WTC11 (cell line): ENCODE measurements around the gene RPS6KA2. TPM values are rescaled to one million over a fixed set of nuclear protein-coding genes. Genes with fewer than 3 reads are reported as not detected.

Experiments
- ATAC-seq: fragments of 200-7000 bp; cut with Tn5 transposase; 2 replicates; pipeline ENCODE4 v1.10.0; 2021; ENCODE audit warnings: mild to moderate bottlenecking, moderate library complexity
- CTCF ChIA-PET: fragments of 300-600 bp; sonication (Branson Sonifier 250); formaldehyde crosslinking; loops from one replicate; lab custom pipeline; 2021; ENCODE audit warnings: antibody characterized with exemption; lab: Charles Lee
- POLR2A ChIA-PET: fragments of 350-600 bp; sonication (Branson Sonifier 250); formaldehyde crosslinking; loops from one replicate; lab custom pipeline; 2021; ENCODE audit warnings: antibody characterized with exemption; lab: Charles Lee
- DNase-seq: peaks from one replicate; pipeline ENCODE4 v3.0.0; 2021; ENCODE audit warnings: low spot score
- H3K27ac Mint-ChIP-seq: 2 replicates; pipeline ENCODE4 v1.8.0; 2021; ENCODE audit warnings: mixed read lengths
- H3K27me3 Mint-ChIP-seq: 2 replicates; pipeline ENCODE4 v1.8.0; 2021; ENCODE audit warnings: low read depth, mild to moderate bottlenecking, moderate library complexity, mixed read lengths
- H3K36me3 Mint-ChIP-seq: 2 replicates; pipeline ENCODE4 v1.8.0; 2021; ENCODE audit warnings: mixed read lengths
- H3K4me1 Mint-ChIP-seq: 2 replicates; pipeline ENCODE4 v1.8.0; 2022; ENCODE audit warnings: mixed read lengths
- H3K4me3 Mint-ChIP-seq: 2 replicates; pipeline ENCODE4 v1.8.0; 2021; ENCODE audit warnings: mild to moderate bottlenecking, moderate library complexity, mixed read lengths
- H3K9me3 Mint-ChIP-seq: 2 replicates; pipeline ENCODE4 v1.8.0; 2021; ENCODE audit warnings: mixed read lengths
- ATF1 ChIP-seq: sonication (generic); formaldehyde crosslinking; IDR thresholded peaks from 2 replicates; pipeline ENCODE4 v1.8.1; 2023; ENCODE audit warnings: mild to moderate bottlenecking, moderate library complexity, missing genetic modification reagents
- CREM ChIP-seq: sonication (generic); formaldehyde crosslinking; IDR thresholded peaks from 2 replicates; pipeline ENCODE4 v1.8.1; 2022; ENCODE audit warnings: mild to moderate bottlenecking, missing genetic modification reagents, moderate library complexity
- GTF2I ChIP-seq: fragments of 250-450 bp; sonication (Bioruptor Pico); conservative IDR thresholded peaks from 2 replicates; pipeline ENCODE4 v1.4.0; 2021; ENCODE audit warnings: mild to moderate bottlenecking
- IRF2 ChIP-seq: sonication (generic); formaldehyde crosslinking; IDR thresholded peaks from 2 replicates; pipeline ENCODE4 v1.8.0; 2022; ENCODE audit warnings: low read depth, missing genetic modification reagents, borderline replicate concordance
- NFATC4 ChIP-seq: fragments of 250-450 bp; sonication (Bioruptor Pico); IDR thresholded peaks from 2 replicates; pipeline ENCODE4 v1.9.0; 2021; ENCODE audit warnings: mild to moderate bottlenecking
- TCF7 ChIP-seq: sonication (generic); formaldehyde crosslinking; IDR thresholded peaks from 2 replicates; pipeline ENCODE4 v1.8.0; 2022; ENCODE audit warnings: mild to moderate bottlenecking, low read depth, missing genetic modification reagents, moderate library complexity
- ZNF138 ChIP-seq: sonication (generic); formaldehyde crosslinking; conservative IDR thresholded peaks from 2 replicates; pipeline ENCODE4 v1.8.1; 2022; ENCODE audit warnings: mild to moderate bottlenecking, moderate library complexity, missing genetic modification reagents
- ZNF317 ChIP-seq: sonication (generic); formaldehyde crosslinking; IDR thresholded peaks from 2 replicates; pipeline ENCODE4 v1.8.1; 2023; ENCODE audit warnings: low read depth, mild to moderate bottlenecking, moderate library complexity, missing genetic modification reagents, borderline replicate concordance
- total RNA-seq: library from RNA; stranded (reverse); gene quantifications from 3 replicates; pipeline ENCODE4 v1.2.3, GENCODE V29; 2021
- TF ChIP-seq, protein P1 (sequence below): sonication (generic); formaldehyde crosslinking; IDR thresholded peaks from 2 replicates; pipeline ENCODE4 v1.8.0; 2022; ENCODE audit warnings: missing genetic modification reagents
- TF ChIP-seq, protein P2 (sequence below): fragments of 250-450 bp; sonication (Bioruptor Pico); IDR thresholded peaks from 2 replicates; pipeline ENCODE4 v1.8.0; 2021; ENCODE audit warnings: mild to moderate bottlenecking
- TF ChIP-seq, protein P3 (sequence below): sonication (generic); formaldehyde crosslinking; IDR thresholded peaks from 2 replicates; pipeline ENCODE4 v1.8.1; 2022; ENCODE audit warnings: mild to moderate bottlenecking, missing genetic modification reagents, moderate library complexity, borderline replicate concordance
- TF ChIP-seq, protein P4 (sequence below): sonication (generic); formaldehyde crosslinking; IDR thresholded peaks from 2 replicates; pipeline ENCODE4 v1.8.0; 2022; ENCODE audit warnings: mild to moderate bottlenecking, missing genetic modification reagents
- TF ChIP-seq, protein P5 (sequence below): sonication (generic); formaldehyde crosslinking; IDR thresholded peaks from 2 replicates; pipeline ENCODE4 v1.8.1; 2023; ENCODE audit warnings: mild to moderate bottlenecking, missing genetic modification reagents
- TF ChIP-seq, protein P6 (sequence below): fragments of 250-450 bp; sonication (Bioruptor Pico); IDR thresholded peaks from 2 replicates; pipeline ENCODE4 v1.9.0; 2021; ENCODE audit warnings: moderate library complexity, mild to moderate bottlenecking, inconsistent platforms, borderline replicate concordance
- TF ChIP-seq, protein P7 (sequence below): sonication (generic); formaldehyde crosslinking; IDR thresholded peaks from 2 replicates; pipeline ENCODE4 v1.8.1; 2023; ENCODE audit warnings: mild to moderate bottlenecking, missing genetic modification reagents, borderline replicate concordance
- TF ChIP-seq, protein P8 (sequence below): sonication (generic); formaldehyde crosslinking; conservative IDR thresholded peaks from 2 replicates; pipeline ENCODE4 v1.8.1; 2023; ENCODE audit warnings: mild to moderate bottlenecking, low read depth, missing genetic modification reagents, moderate library complexity

RPS6KA2 gene
- total RNA-seq, 1 experiment from 2014 or later, result 24.2 TPM

DNA sequence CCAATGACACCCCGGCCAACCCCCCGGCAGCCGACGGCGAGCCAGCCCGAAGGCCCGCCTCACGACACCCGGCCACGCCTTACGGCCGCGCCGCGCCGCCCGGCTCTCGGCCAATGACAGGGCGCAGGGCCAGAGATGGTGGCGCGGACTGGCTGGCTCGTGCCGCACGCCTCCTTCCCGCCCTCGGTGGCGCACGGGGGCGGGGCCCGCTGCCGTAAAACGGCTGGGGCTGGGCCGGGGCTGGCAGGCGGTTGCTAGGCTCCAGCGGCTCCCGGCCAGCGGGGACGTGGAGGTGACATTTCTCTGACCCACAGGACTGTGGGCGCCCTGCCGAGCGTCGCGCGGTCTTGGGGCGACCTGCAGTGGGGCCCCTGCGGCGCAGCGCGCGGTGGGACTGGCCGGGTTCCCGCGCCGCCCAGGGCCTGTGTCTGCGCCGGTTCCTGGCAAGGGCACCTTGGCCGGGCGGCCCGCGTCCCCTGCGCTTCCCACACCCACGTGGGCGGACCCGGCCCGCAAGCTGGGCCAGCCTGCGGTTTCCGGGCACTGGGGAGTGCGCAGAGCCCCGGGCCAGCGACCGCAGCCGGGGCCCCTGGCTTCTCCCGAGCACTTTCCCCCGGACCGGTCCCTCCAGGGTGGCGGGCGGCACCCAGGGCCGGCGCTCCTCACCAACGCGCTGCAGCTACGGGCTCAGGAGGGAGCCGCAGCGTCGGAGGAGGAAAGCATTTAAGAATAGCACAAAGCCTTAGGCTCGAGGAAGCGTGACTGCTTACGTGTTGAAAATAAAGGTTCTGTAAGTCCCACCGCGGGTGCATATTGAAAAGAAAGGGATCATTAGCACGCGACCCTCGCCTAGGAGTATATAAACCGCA lies 243.9 kb downstream of the RPS6KA2 start, which contains the start of gene MPC1 (continued):
- TF ChIP-seq, protein P1, sequence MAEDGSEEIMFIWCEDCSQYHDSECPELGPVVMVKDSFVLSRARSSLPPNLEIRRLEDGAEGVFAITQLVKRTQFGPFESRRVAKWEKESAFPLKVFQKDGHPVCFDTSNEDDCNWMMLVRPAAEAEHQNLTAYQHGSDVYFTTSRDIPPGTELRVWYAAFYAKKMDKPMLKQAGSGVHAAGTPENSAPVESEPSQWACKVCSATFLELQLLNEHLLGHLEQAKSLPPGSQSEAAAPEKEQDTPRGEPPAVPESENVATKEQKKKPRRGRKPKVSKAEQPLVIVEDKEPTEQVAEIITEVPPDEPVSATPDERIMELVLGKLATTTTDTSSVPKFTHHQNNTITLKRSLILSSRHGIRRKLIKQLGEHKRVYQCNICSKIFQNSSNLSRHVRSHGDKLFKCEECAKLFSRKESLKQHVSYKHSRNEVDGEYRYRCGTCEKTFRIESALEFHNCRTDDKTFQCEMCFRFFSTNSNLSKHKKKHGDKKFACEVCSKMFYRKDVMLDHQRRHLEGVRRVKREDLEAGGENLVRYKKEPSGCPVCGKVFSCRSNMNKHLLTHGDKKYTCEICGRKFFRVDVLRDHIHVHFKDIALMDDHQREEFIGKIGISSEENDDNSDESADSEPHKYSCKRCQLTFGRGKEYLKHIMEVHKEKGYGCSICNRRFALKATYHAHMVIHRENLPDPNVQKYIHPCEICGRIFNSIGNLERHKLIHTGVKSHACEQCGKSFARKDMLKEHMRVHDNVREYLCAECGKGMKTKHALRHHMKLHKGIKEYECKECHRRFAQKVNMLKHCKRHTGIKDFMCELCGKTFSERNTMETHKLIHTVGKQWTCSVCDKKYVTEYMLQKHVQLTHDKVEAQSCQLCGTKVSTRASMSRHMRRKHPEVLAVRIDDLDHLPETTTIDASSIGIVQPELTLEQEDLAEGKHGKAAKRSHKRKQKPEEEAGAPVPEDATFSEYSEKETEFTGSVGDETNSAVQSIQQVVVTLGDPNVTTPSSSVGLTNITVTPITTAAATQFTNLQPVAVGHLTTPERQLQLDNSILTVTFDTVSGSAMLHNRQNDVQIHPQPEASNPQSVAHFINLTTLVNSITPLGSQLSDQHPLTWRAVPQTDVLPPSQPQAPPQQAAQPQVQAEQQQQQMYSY (CRISPR knock-in tag), result no peak
- TF ChIP-seq, protein P2, sequence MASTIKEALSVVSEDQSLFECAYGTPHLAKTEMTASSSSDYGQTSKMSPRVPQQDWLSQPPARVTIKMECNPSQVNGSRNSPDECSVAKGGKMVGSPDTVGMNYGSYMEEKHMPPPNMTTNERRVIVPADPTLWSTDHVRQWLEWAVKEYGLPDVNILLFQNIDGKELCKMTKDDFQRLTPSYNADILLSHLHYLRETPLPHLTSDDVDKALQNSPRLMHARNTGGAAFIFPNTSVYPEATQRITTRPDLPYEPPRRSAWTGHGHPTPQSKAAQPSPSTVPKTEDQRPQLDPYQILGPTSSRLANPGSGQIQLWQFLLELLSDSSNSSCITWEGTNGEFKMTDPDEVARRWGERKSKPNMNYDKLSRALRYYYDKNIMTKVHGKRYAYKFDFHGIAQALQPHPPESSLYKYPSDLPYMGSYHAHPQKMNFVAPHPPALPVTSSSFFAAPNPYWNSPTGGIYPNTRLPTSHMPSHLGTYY (CRISPR knock-in tag), result no peak
- TF ChIP-seq, protein P3, sequence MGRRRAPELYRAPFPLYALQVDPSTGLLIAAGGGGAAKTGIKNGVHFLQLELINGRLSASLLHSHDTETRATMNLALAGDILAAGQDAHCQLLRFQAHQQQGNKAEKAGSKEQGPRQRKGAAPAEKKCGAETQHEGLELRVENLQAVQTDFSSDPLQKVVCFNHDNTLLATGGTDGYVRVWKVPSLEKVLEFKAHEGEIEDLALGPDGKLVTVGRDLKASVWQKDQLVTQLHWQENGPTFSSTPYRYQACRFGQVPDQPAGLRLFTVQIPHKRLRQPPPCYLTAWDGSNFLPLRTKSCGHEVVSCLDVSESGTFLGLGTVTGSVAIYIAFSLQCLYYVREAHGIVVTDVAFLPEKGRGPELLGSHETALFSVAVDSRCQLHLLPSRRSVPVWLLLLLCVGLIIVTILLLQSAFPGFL (CRISPR knock-in tag), result peak; percentile 22; the same call in 1 of the 2 replicates

DNA sequence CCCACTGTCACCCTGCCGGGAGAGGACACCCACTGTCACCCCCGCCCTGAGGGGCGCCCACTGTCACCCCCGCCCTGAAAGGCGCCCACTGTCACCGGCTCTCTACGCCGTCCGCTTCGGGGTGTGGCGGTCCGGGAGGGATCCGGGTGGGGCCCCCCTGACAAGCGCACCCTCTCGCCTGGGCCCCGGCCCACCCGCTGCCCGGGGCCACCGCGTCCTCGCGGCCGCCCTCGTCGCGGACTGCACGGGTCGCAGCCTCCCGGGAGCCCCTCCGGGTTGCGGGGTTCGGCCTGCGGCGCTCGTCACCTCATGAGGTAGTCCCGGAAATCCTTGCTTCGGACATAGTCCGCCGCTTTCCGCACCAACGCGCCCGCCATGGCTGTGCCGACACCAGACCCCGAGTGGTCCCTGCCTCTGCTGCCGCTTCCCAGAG lies 244.5 kb downstream of the RPS6KA2 start:
- H3K9me3 Mint-ChIP-seq, result no peaks in the 10 kb centered on the region
- H3K4me3 Mint-ChIP-seq, result peak overlapping the region; percentile 79
- no peaks in the 10 kb centered on the region; the same call in 1 of the 2 replicates for H3K27me3 Mint-ChIP-seq
- ChIA-PET CTCF (no interaction called here), POLR2A (no interaction called here)
- H3K36me3 Mint-ChIP-seq, result no peaks in the 10 kb centered on the region
- TF ChIP-seq, protein P4, sequence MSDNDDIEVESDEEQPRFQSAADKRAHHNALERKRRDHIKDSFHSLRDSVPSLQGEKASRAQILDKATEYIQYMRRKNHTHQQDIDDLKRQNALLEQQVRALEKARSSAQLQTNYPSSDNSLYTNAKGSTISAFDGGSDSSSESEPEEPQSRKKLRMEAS (CRISPR knock-in tag), result no peak
- TF ChIP-seq ZNF317 (CRISPR knock-in tag), result no peak
- no peak for TF ChIP-seq CREM (CRISPR knock-in tag)
- TF ChIP-seq, protein P5, sequence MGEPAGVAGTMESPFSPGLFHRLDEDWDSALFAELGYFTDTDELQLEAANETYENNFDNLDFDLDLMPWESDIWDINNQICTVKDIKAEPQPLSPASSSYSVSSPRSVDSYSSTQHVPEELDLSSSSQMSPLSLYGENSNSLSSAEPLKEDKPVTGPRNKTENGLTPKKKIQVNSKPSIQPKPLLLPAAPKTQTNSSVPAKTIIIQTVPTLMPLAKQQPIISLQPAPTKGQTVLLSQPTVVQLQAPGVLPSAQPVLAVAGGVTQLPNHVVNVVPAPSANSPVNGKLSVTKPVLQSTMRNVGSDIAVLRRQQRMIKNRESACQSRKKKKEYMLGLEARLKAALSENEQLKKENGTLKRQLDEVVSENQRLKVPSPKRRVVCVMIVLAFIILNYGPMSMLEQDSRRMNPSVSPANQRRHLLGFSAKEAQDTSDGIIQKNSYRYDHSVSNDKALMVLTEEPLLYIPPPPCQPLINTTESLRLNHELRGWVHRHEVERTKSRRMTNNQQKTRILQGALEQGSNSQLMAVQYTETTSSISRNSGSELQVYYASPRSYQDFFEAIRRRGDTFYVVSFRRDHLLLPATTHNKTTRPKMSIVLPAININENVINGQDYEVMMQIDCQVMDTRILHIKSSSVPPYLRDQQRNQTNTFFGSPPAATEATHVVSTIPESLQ, result no peak
- no peak for TF ChIP-seq TCF7 (CRISPR knock-in tag)
- TF ChIP-seq, protein P6, sequence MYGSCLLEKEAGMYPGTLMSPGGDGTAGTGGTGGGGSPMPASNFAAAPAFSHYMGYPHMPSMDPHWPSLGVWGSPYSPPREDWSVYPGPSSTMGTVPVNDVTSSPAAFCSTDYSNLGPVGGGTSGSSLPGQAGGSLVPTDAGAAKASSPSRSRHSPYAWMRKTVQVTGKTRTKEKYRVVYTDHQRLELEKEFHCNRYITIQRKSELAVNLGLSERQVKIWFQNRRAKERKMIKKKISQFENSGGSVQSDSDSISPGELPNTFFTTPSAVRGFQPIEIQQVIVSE (CRISPR knock-in tag), result no peak
- TF ChIP-seq, protein P7, sequence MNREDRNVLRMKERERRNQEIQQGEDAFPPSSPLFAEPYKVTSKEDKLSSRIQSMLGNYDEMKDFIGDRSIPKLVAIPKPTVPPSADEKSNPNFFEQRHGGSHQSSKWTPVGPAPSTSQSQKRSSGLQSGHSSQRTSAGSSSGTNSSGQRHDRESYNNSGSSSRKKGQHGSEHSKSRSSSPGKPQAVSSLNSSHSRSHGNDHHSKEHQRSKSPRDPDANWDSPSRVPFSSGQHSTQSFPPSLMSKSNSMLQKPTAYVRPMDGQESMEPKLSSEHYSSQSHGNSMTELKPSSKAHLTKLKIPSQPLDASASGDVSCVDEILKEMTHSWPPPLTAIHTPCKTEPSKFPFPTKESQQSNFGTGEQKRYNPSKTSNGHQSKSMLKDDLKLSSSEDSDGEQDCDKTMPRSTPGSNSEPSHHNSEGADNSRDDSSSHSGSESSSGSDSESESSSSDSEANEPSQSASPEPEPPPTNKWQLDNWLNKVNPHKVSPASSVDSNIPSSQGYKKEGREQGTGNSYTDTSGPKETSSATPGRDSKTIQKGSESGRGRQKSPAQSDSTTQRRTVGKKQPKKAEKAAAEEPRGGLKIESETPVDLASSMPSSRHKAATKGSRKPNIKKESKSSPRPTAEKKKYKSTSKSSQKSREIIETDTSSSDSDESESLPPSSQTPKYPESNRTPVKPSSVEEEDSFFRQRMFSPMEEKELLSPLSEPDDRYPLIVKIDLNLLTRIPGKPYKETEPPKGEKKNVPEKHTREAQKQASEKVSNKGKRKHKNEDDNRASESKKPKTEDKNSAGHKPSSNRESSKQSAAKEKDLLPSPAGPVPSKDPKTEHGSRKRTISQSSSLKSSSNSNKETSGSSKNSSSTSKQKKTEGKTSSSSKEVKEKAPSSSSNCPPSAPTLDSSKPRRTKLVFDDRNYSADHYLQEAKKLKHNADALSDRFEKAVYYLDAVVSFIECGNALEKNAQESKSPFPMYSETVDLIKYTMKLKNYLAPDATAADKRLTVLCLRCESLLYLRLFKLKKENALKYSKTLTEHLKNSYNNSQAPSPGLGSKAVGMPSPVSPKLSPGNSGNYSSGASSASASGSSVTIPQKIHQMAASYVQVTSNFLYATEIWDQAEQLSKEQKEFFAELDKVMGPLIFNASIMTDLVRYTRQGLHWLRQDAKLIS, result no peak
- no peak for TF ChIP-seq GTF2I (CRISPR knock-in tag)
- TF ChIP-seq ATF1 (CRISPR knock-in tag), result no peak
- TF ChIP-seq, protein P8, sequence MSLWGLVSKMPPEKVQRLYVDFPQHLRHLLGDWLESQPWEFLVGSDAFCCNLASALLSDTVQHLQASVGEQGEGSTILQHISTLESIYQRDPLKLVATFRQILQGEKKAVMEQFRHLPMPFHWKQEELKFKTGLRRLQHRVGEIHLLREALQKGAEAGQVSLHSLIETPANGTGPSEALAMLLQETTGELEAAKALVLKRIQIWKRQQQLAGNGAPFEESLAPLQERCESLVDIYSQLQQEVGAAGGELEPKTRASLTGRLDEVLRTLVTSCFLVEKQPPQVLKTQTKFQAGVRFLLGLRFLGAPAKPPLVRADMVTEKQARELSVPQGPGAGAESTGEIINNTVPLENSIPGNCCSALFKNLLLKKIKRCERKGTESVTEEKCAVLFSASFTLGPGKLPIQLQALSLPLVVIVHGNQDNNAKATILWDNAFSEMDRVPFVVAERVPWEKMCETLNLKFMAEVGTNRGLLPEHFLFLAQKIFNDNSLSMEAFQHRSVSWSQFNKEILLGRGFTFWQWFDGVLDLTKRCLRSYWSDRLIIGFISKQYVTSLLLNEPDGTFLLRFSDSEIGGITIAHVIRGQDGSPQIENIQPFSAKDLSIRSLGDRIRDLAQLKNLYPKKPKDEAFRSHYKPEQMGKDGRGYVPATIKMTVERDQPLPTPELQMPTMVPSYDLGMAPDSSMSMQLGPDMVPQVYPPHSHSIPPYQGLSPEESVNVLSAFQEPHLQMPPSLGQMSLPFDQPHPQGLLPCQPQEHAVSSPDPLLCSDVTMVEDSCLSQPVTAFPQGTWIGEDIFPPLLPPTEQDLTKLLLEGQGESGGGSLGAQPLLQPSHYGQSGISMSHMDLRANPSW (CRISPR knock-in tag), result no peak
- TF ChIP-seq ZNF138 (CRISPR knock-in tag), result no peak
- no peak for TF ChIP-seq IRF2
- TF ChIP-seq NFATC4 (CRISPR knock-in tag), result no peak
- H3K27ac Mint-ChIP-seq, result no peak overlapping the region
- DNase-seq (no peak), ATAC-seq (no peak)
- peaks cover 9% of the 10 kb centered on the region for H3K4me1 Mint-ChIP-seq
